Activated naive CD8-positive, alpha-beta T cell treated with anti-CD3 and anti-CD28 coated beads, Interleukin-2, amount 10 ng/mL, durations not matched to agents 7 days and 5 days (primary cell): ENCODE measurements around the gene TTLL4. TPM values are rescaled to one million over a fixed set of nuclear protein-coding genes. Genes with fewer than 3 reads are reported as not detected.

Source experiments
- ATAC-seq: fragments of 150-1000 bp; cut with Tn5 transposase; one replicate; pipeline ENCODE4 v1.10.0; 2021; ENCODE audit warnings: low read depth, moderate library complexity
- POLR2A ChIA-PET: fragments of 350-600 bp; sonication (Branson Sonifier 250); formaldehyde crosslinking; loops from one replicate; lab custom pipeline; 2021; ENCODE audit warnings: antibody characterized with exemption; lab: Charles Lee
- DNase-seq: peaks from one replicate; pipeline ENCODE4 v3.0.0; 2021
- H3K27ac Mint-ChIP-seq: one replicate; pipeline ENCODE4 v1.8.0; 2022; ENCODE audit warnings: mild to moderate bottlenecking, mixed read lengths
- H3K27me3 Mint-ChIP-seq: one replicate; pipeline ENCODE4 v1.8.0; 2022; ENCODE audit warnings: mild to moderate bottlenecking, moderate library complexity, mixed read lengths
- H3K36me3 Mint-ChIP-seq: one replicate; pipeline ENCODE4 v1.8.0; 2021; ENCODE audit warnings: mild to moderate bottlenecking, mixed read lengths
- H3K4me1 Mint-ChIP-seq: one replicate; pipeline ENCODE4 v1.8.0; 2021; ENCODE audit warnings: mixed read lengths
- H3K4me3 Mint-ChIP-seq: one replicate; pipeline ENCODE4 v1.8.0; 2022; ENCODE audit warnings: mild to moderate bottlenecking, moderate library complexity, mixed read lengths
- H3K9me3 Mint-ChIP-seq: one replicate; pipeline ENCODE4 v1.8.0; 2021; ENCODE audit warnings: mixed read lengths
- total RNA-seq, 2 experiments: library from RNA; stranded (reverse); gene quantifications; one replicate each; pipeline ENCODE4 v1.2.3, GENCODE V29; 2021

TTLL4 gene
- total RNA-seq, 2 experiments from 2014 or later = 24.1 to 26.2 TPM

GRCh38 chr2:218785103-218785502, 74.5 kb downstream of the TTLL4 start:
- H3K27ac Mint-ChIP-seq = no peak overlapping the region
- H3K9me3 Mint-ChIP-seq = no peaks in the 10 kb centered on the region
- peaks cover 57% of the 10 kb centered on the region for H3K27me3 Mint-ChIP-seq
- no peaks in the 10 kb centered on the region for H3K36me3 Mint-ChIP-seq
- no peak for DNase-seq
- no peaks in the 10 kb centered on the region for H3K4me1 Mint-ChIP-seq
- POLR2A ChIA-PET = no interaction called here
- no peak for ATAC-seq
- H3K4me3 Mint-ChIP-seq = no peak overlapping the region

- Mint-ChIP-seq H3K27me3 (peaks cover 53% of the 10 kb centered on the region), H3K4me1 (no peaks in the 10 kb centered on the region), H3K4me3 (no peak overlapping the region), H3K36me3 (no peaks in the 10 kb centered on the region), H3K27ac (no peak overlapping the region), H3K9me3 (no peaks in the 10 kb centered on the region)
- DNase-seq (no peak), ATAC-seq (no peak)
- POLR2A ChIA-PET = no interaction called here
Measured at GRCh38 chr2:218786133-218786532, 75.5 kb downstream of the TTLL4 start.

- peaks cover 37% of the 10 kb centered on the region for H3K27me3 Mint-ChIP-seq
- DNase-seq (no peak), ATAC-seq (no peak)
- POLR2A ChIA-PET = no interaction called here
- H3K27ac Mint-ChIP-seq = no peak overlapping the region
- H3K4me1 Mint-ChIP-seq = no peaks in the 10 kb centered on the region
- no peaks in the 10 kb centered on the region for H3K36me3 Mint-ChIP-seq
- H3K4me3 Mint-ChIP-seq = no peak overlapping the region
- no peaks in the 10 kb centered on the region for H3K9me3 Mint-ChIP-seq
Measured at GRCh38 chr2:218788529-218789255, 78.1 kb downstream of the TTLL4 start.

- H3K4me3 Mint-ChIP-seq = no peak overlapping the region
- H3K9me3 Mint-ChIP-seq = no peaks in the 10 kb centered on the region
- H3K27me3 Mint-ChIP-seq = peaks cover 30% of the 10 kb centered on the region
- H3K36me3 Mint-ChIP-seq = no peaks in the 10 kb centered on the region
- no peak overlapping the region for H3K27ac Mint-ChIP-seq
- ATAC-seq = no peak
- DNase-seq = no peak
- H3K4me1 Mint-ChIP-seq = no peaks in the 10 kb centered on the region
- POLR2A ChIA-PET = no interaction called here
Measured at GRCh38 chr2:218792433-218792832, 81.8 kb downstream of the TTLL4 start.

- no peak overlapping the region for H3K4me3 Mint-ChIP-seq
- no peak for ATAC-seq
Measured at GRCh38 chr2:218796691-218797090, 86.1 kb downstream of the TTLL4 start.

GRCh38 chr2:218798767-218799504, 88.3 kb downstream of the TTLL4 start:
- no peaks in the 10 kb centered on the region for H3K9me3 Mint-ChIP-seq
- peaks cover 3% of the 10 kb centered on the region for H3K4me1 Mint-ChIP-seq
- no peak overlapping the region for H3K27ac Mint-ChIP-seq
- H3K36me3 Mint-ChIP-seq = no peaks in the 10 kb centered on the region
- no peak for ATAC-seq
- no peak for DNase-seq
- POLR2A ChIA-PET = no interaction called here
- peaks cover 53% of the 10 kb centered on the region for H3K27me3 Mint-ChIP-seq
- no peak overlapping the region for H3K4me3 Mint-ChIP-seq

More at GRCh38 chr2:218796691-218797090, 86.1 kb downstream of the TTLL4 start:
- Mint-ChIP-seq H3K36me3 (no peaks in the 10 kb centered on the region), H3K4me1 (no peaks in the 10 kb centered on the region), H3K27ac (no peak overlapping the region), H3K27me3 (peaks cover 54% of the 10 kb centered on the region), H3K9me3 (no peaks in the 10 kb centered on the region)
- POLR2A ChIA-PET = no interaction called here
- DNase-seq = no peak

- Mint-ChIP-seq H3K27ac (no peak overlapping the region), H3K4me1 (peaks cover 3% of the 10 kb centered on the region), H3K4me3 (no peak overlapping the region), H3K9me3 (peaks cover 8% of the 10 kb centered on the region), H3K27me3 (peaks cover 59% of the 10 kb centered on the region), H3K36me3 (no peaks in the 10 kb centered on the region)
- POLR2A ChIA-PET = no interaction called here
- ATAC-seq (no peak), DNase-seq (no peak)
Measured at GRCh38 chr2:218799990-218800389, 89.4 kb downstream of the TTLL4 start.

GRCh38 chr2:218802386-218802994, 91.9 kb downstream of the TTLL4 start:
- POLR2A ChIA-PET = no interaction called here
- H3K9me3 Mint-ChIP-seq = peaks cover 10% of the 10 kb centered on the region
- peak; percentile 36 for ATAC-seq
- H3K36me3 Mint-ChIP-seq = peaks cover 2% of the 10 kb centered on the region
- H3K27ac Mint-ChIP-seq = no peak overlapping the region
- no peak overlapping the region for H3K4me3 Mint-ChIP-seq
- peaks cover 70% of the 10 kb centered on the region for H3K27me3 Mint-ChIP-seq
- no peak for DNase-seq
- H3K4me1 Mint-ChIP-seq = peaks cover 11% of the 10 kb centered on the region

- Mint-ChIP-seq H3K27me3 (peaks cover 66% of the 10 kb centered on the region), H3K27ac (no peak overlapping the region), H3K36me3 (peaks cover 2% of the 10 kb centered on the region), H3K4me3 (no peak overlapping the region), H3K9me3 (peaks cover 10% of the 10 kb centered on the region), H3K4me1 (peaks cover 11% of the 10 kb centered on the region)
- ATAC-seq (no peak), DNase-seq (no peak)
- POLR2A ChIA-PET = no interaction called here
Measured at GRCh38 chr2:218804817-218805216, 94.2 kb downstream of the TTLL4 start.

Other genes starting within 250 kb of the TTLL4 start
- 10 to 100 TPM; 31.9 to 33.5 TPM for gene USP37, start 142.5 kb upstream of the TTLL4 start, total RNA-seq
- gene CNOT9, start 142.0 kb upstream of the TTLL4 start, total RNA-seq = 10 to 100 TPM; 75.0 to 79.5 TPM
- gene PLCD4, start 102.9 kb upstream of the TTLL4 start, total RNA-seq = under 1 TPM; 0.54 to 0.64 TPM
- 10 to 100 TPM; 48.6 TPM for gene ZNF142, start 51.2 kb upstream of the TTLL4 start, total RNA-seq
- gene BCS1L, start 51.2 kb upstream of the TTLL4 start, total RNA-seq = 10 to 100 TPM; 46.7 to 49.3 TPM
- 10 to 100 TPM; 21.9 to 30.9 TPM for gene RNF25, start 38.8 kb upstream of the TTLL4 start, total RNA-seq
- gene STK36, start 38.7 kb upstream of the TTLL4 start, total RNA-seq = 10 to 100 TPM; 19.9 to 20.1 TPM
- 1 to 10 TPM; 3.0 to 4.7 TPM for gene CYP27A1, start 71.3 kb downstream of the TTLL4 start, total RNA-seq
- gene PRKAG3, start 121.0 kb downstream of the TTLL4 start, total RNA-seq = not detected
- not detected for gene WNT6, start 149.0 kb downstream of the TTLL4 start, total RNA-seq
- 1 to 10 TPM; 1.9 to 2.5 TPM for gene WNT10A, start 170.0 kb downstream of the TTLL4 start, total RNA-seq
- gene CDK5R2, start 248.8 kb downstream of the TTLL4 start, total RNA-seq = not detected